C4-2B (cell line): ENCODE data around the gene HHIPL1.

ENCODE experiments used
- CTCF ChIP-seq: fragments of 450-650 bp; conservative IDR thresholded peaks from 2 replicates; pipeline ENCODE4 v1.5.1; 2017; ENCODE audit warnings: mild to moderate bottlenecking
- ZFX ChIP-seq: fragments of 450-650 bp; IDR thresholded peaks from 2 replicates; pipeline ENCODE4 v1.6.1; 2017

- TF ChIP-seq CTCF (no peak), ZFX (no peak)
Observed at GRCh38 chr14:99612071-99612737, 32.7 kb upstream of the HHIPL1 start.
